NCI-H345 treated with DMSO at 0.1 percent for 48 hours (cell line): ENCODE results near the gene CFAP74.

Experiments used
- DNase-seq: peaks from one replicate; lab custom pipeline; 2025; ENCODE audit not compliant: unreplicated experiment; lab: John Stamatoyannopoulos, UW

CFAP74 gene

DNA sequence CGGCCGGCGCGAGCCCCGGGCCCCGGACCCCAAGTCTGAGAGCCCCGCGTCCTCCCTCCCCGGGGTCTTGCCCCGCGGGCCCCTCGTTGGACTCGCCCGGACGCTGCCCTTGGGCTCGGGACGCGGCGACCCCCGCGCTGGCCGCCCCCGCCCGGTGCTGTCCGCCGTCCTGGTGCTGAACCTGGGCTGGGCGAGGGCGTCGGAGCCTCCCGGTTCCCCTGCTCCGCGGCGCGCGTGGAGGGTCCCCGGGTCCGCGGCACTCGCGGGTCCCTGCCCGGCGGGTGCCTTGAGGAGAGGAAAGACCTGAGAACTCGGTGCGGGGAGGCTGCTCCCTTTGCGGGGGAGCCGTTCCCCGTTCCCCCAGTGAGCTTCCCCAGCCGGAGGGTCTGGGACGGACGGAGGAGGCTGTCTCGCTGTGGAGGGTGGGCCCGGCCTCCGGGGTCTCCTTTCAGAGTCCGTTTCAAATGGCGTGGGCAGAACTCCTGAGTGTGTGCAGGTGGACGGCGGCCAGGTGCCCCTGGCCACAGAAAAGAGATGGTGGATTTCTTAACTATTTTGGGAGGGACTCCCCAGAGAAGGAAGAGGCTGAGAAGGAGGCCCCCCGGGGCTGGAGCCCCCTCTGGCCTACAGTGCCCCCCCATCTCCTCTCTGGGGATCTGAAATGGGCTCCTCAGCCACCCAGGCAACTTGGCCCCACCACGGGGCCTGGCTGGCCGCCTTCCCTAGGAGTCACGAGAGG, 16.2 kb upstream of the CFAP74 start:
- no peak for DNase-seq

DNA sequence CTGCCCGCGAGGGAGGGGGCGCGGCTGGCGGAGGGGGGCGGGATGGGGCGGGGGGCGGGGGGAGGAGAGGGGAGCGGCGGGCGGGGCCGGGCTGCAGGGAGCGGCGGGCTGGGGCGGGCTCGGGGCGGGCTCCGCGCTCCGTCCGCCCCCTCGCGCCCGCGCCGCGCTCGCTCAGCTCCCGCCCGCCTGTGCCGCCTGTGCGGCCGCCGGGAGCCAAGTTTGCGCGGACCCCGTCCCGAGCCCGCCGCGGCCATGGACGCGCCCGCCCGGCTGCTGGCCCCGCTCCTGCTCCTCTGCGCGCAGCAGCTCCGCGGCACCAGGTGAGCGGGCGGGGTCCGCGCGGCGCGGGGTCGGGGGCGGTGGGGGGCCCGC, 15.6 kb upstream of the CFAP74 start, which contains the start of gene GABRD:
TSS of gene GABRD (plus strand) at position 174 of the 372 bp plus-strand sequence. CDS start at position 253, 79 bp downstream.
- DNase-seq: no peak

DNA sequence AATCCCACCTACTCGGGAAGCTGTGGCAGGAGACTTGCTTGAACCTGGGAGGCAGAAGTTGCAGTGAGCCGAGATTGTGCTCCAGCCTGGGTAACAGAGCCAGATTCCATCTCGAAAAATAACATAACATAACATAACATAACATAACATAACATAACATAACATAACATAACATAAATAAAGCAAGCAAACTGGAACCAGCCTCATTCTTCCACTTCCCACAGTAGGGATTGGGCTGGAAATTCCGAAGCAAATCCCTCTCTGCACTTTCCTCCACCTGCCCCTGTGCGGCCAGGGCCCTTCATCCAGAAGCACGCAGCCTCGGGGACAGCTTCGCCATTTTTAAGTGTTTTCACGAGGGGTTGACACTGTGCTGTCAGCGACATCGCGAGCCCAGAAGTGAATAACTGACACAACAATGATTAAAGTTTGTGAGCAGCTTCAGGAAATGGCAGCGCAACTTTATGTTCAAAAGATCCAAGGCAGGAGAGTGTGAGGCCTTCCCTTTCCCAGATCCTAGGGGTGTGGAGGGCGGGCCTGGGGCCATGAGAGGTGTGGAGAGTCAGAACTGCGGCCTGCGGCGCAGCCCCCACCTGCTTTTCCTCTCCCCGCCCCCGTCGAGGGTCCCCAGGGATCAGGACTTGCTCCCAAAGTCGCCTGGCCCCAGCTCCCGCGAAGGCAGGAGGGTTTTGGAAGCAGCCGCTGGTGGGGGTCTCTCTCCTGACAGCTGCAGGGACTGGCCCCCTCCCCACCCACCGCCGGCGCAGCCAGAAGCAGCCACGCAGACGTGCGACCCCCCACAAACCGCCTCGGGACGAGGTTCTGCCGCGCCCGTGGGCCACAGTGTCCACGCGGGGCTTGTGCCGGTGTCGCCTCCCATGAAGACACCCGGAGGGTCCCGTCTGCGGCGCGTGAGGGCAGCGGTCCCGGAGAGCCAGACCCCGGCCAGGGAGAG, 14.9 kb upstream of the CFAP74 start:
- no peak for DNase-seq

DNA sequence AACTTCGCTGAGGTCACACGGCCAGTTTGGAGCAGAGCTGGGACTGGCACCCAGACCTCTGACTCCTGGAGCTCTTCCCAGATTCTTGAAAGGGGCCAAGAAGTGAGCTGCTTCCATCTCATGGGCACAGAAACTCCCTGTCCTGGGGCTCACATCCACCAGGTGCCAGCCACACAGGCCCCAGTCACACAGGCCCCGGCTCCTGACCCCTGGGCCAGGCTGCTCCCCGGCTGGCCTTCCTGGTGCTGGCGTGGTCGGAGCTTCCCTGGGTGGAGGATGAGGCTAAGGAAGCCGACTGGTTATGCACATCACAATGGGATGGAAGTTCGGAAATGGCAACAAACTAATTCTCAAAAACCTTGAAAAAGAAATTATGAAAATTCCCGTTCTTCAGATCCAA, 12.5 kb upstream of the CFAP74 start:
- no peak for DNase-seq

DNA sequence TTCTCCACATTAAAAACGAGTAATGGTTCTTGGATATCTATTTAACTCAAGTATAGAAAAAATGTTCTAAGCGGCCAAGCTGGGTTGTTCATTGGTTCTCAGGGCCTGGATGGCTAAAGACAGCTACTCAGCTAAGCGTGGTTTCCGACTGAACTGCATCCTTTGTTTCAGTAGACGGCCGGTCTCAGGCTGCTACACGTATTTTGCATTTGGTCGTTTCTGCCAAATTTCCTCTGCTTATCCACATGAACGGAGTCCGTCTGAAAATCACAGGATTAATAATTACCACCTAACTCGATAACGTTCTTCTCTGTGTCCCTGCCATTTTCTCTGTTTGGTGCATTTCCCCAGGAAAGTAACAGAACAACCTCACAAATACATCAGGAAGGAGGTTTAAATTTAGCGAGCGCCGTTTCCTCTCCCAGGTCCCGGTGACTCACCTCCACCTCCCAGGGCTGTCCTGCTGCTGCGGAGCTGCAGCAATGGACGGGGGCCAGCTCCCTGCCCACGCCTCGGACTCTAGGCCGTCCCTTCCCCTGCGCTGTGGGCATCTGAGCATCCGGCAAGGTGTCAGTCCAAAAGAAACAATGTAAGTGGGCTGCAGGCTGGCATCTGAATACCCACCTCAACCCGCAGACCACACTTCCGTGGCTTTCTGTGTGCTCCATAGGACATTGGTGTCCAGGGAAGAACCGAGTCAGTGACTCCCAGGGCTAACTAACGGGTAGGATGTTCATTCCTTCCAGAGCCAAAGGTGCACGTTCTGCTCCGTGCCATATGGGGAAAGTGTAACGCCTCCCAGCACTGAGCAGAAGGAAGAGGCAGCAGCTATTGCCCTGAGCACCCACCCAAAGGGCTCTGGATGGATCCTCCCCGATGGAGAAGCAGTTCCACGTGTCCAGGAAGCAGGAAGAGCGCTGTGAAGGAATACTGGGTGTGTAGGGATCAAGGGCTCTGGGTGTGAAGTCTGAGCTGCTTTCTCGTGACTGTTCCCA, 11.5 kb upstream of the CFAP74 start:
- DNase-seq: no peak

DNA sequence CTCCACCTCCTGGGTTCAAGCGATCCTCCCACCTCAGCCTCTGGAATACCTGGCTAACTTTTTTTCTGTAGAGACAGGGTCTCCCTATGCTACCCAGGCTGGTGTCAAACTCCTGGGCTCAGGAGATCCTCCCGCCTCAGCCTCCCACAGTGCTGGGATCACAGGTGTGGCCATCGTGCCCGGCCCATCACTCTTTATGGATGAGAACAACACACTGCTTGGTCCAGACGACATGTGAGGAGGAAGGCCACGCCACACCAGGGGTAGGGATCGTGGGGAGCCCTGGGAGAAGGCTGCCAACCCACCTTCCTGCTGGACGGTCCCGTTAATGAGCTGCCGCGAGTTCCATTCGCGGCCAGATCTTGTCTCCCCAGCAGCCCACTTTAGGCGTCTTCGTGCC, 10.6 kb upstream of the CFAP74 start:
- no peak for DNase-seq

DNA sequence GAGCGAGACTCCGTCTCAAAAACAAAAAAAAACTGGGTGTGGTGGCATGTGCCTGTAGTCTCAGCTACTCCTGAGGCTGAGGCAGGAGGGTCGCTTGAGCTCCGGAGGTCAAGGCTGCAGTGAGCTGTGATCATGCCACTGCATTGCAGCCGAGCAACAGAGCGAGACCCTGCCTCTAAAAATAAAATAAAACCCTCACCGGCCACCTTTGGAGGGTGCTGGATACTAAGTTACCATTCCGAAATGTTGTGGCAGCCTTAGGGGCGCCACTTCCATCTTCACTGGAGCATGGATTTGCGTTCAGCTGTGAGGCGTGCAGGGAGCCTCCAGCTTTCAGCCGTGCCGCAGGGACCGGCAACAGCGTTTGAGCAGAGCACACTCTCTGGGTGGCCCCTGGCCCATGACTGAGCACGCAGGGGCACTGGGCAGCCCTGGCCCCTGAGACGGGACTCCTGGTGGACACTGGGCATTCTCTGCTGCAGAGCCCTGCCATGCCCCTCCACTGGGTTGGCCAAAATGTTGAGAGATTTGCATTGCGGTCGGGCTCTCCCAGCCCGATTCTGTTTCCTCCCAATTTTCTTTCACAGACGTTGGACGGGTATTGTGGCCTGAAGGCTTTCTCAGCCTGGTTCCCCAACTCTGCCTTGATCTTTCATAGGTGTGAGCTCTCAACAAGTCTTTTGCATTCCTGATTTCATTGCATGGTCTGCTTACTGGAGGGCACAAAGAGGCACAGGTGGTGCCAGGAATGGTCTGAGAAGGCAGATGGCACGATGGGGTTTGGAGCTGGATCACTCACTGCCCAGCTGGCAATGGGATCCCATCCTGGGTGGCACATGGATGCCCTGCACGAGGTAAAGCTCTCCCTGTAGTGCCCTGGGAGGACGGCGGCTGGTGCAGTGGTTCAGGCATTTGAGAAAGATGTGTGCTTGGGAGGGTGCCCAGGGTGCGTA, 5.8 kb upstream of the CFAP74 start:
- no peak for DNase-seq

DNA sequence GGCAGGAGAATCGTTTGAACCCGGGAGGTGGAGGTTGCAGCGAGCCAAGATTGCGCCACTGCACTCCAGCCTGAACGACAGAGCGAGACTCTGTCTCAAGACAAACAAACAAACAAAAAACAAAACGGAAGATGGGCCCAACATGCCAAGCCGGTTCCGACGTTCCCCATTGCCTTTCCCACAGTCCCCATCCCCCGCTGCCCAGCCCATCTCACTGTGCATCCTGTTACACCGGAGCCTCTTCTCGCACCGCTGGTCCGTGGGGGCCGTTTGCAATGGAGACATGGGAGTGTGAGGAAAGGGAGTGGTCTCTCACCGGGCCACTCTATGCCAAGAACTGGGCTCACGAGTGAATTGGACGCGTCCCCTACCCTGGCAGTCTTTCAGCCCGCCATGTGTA, 1.3 kb upstream of the CFAP74 start:
- no peak for DNase-seq

DNA sequence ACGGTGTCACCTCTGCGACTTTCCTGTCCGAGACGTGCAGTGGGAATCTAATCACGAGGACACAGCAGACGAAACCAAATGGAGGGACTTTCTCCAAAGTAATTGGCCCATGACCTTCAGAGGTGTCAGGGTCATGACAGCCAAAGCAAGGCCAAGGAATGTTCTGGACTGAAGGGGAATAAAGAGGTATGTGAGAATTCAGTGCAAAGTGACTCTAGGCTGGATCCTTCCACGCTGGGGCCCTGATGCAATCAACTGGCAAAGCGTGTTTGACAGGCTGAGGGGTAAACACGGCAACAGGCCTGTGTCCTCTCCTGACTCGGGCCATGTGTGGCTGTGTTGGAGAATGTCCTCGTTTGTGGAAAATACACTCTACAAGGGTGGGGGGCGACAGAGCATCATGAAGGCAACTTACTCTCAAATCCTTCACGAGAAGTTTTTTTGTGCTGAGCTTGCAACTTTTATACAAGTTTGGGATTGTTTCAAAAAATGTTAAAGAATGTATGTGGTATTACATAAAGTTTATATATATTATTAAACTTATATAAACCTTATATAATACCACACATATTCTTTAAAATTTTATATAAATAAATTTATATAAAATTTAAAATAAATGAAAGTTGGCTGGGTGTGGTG, 1.7 kb downstream of the CFAP74 start:
- DNase-seq: no peak

DNA sequence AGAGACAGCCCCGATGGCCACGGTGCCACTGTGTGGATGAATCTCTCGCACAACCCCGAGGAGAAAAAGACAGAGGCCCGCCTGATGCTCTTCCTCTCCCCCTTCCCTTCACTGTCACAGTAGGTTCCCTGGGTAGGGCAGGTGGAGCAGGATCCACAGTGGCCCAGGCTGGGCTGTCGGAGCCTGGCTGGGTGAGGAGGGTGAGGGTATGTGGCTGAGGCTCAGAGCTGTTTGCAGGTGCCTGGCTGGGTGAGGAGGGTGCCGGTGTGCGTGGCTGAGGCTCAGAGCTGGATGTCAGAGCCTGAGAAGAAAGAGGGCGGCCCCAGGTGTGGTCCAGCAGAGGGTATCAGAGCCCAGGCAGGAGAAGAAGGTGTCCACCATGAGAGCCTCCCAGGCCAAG, 2.7 kb downstream of the CFAP74 start:
- DNase-seq: no peak

DNA sequence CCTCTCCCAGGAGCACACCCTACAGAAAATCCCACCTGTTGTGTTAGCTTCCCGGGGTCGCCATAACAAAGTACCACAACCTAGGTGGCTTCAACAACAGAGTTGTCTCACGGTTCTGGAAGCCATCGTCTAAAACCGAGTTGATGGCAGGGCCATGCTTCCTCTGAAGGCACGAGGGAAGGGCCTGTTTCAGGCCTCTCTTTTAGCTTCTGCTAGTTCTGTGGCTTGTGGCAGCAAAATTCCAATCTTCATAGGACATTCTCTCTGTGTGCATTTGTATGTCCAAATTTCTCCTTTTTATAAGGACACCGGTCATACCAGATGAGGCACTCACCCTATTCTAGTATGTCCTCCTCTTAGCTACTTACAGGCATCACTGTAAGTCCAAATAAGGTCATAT, 3.2 kb downstream of the CFAP74 start:
- no peak for DNase-seq

DNA sequence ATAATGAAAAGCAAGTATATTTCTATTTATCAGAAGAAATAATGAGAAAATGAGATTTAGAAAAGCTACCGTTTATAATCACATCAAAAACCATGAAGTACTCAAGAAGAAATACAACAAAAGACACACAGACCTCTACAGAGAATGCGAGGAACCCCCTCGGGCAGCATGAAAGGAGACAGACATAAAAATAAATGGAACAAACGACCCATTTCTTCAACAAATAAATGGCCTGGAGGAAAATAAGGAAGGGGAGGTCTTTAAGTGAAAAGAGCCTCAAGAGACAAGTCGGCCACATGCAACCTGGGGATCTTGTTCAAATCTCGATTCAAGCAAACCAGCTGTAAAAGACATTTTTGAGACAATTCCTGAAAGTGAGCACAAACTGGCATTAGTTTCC, 6.0 kb downstream of the CFAP74 start:
- DNase-seq: no peak

DNA sequence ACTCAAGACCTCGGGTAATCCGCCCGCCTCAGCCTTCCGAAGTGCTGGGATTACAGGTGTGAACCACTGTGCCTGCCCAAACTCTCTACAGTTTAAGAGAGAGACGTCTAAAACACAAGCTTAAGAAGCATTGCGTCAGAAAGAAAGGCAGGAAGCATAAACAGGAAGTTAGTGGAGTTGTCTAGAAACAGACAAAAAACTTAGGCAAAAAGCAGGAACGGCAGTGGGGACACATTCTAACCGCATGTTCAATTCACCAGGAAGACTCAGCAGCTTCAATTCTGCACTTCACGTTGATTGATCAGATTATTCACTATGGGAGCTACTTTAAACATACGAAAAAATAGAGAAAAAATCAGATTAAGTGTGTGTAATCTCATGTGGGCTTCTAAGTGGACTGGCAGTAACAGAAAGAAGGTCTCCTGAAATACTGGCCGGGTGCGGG, 7.4 kb downstream of the CFAP74 start:
- DNase-seq: no peak

DNA sequence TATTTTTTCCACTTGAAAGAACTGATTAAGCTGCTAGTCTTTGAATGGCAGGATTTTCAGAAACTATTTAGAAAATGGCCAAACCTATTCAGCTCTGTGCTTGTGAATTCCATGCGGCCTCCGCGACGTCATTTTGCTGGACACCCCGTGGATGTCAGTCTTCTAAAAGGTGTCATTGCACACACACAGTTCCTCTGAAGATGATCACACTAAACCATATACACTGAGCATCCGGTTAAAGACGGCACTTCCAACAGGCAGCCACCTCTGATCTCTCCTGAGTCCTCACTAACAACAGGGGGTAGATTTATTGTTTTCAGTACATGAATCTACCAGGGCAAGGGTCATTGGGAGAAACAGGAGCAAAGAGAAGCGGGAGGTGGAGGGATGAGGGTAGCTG, 9.1 kb downstream of the CFAP74 start:
- no peak for DNase-seq

DNA sequence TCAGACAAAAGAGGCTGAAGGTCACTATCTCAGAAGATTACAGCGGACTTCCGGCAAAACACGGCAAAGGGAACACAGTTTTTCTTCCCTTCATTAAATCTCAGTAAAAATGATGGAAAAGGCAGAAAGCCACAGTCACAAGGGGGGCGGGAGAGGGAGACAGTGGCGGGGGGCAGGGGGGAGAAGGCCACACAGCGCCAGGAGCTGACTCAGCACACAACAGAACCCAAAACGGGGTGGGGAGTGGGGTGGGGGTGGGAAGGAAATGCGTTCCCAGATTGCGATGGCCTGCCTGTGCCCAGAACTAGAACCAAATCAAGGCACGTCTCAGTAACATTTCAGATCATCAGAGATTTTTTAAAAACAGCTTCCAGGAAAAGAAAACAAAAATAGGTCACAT, 13.4 kb downstream of the CFAP74 start:
- DNase-seq: no peak

DNA sequence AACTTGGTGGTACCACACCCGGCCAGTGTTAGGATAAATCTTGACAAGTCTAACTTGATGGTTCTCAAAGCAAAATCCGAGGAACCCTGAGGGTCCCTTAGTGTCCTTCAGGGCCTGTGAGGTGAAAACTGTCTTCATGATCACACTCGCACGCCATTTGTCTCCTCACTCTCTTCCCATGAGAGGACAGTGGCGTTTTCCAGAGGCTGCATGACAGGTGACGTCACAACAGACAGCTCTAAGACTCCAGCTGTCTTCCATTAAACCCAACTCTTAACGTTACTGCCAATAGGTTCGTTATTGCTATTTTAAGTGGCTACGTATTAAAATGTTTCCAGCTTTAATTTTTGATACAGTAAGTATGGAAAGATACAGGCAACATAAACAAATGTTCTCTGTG, 13.8 kb downstream of the CFAP74 start:
- no peak for DNase-seq

DNA sequence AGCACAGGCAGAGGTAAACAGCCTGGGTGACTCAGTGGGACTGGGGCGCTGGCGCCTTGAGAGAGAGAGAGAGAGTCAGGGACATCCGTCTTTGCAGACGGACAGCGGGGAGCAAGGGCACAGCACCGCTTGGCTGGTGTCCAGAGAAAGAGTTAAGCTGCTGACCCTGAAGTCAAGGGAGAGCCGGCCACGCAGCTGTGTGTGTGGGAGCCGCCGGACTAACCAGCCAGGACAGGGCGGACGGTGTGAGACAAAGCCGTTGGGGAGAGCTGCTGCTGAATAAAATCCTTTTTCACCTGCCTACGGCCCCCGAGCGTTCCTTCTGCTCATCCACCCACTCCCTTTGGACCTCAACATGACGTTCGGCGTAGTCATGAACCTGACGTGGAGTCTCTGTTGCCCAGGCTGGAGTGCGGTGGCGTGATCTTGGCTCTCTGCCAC, 14.5 kb downstream of the CFAP74 start:
- no peak for DNase-seq

DNA sequence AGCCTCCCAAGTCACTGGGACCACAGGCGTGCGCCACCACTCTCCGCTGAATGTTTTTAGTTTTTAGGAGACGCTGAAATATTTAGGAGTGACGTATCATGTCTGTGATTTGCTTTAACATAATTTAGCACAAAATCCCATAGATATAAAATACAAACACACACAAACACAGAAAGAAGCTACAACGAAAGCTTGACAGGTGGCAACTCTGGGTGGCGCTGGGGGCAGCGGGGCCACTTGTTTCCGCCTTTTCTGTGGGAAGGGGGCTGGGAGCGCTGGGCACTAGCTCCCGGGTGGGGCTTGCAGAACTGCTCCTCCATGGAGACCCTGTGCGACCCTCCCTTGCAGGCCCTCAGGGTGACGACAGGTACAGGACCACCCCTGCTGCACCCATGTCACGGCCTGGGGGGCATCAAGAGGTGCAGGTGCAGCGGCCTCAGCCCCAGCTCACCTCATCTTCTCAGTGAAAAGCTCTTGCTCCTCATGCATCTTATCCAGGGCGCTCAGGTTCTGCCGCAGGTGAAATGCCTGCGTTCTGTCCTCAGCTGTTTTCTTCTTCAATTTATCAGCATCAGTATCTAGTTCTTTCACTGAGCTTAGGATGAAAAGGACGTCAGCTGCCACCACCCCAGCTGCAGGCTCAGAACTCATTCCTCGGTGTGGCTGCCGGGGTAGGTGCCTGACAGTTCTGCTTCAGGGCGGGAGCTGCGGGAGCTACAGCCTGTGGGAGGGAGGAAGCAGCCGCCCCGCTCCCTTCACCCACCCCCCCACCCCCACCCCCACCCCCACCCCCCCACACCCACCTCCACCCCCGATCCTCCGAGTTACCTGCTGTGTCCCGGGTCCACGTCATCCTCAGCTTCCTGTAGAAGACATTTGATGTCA, 15.3 kb downstream of the CFAP74 start:
- DNase-seq: no peak
